Measurements from ENCODE around the gene KCNN4.

Gene KCNN4

DNA sequence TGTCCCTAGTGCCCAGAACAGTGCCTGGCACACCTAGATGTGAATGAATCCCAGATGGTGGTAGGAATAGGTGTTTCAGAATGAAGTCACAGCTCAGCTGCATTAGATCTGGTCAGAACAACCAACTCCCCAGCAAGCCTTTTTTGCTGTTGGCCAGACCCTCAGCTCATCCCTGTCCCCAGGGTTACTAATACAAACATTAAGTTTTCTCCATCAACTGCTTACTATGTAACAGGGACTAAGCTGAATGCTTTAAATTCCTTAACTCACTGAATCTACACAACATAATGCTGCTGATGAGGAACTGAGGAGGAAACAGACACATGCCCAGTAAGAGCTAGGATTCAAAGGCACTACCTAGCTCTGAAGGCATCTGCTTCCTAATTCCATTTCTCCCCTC is 44.8 kb downstream of the KCNN4 start:
- H3K4me3 ChIP-seq (ENCODE audit: low read length): no peak overlapping the region
- no peak for TF ChIP-seq ZNF274 (IDR thresholded peaks at IDR 0.05; ENCODE audit: low read depth, low read length)

- no peak overlapping the region for H3K4me3 ChIP-seq (ENCODE audit: low read length)
Observed at GRCh38 chr19:43735013-43735412, 45.8 kb downstream of the KCNN4 start.

DNA sequence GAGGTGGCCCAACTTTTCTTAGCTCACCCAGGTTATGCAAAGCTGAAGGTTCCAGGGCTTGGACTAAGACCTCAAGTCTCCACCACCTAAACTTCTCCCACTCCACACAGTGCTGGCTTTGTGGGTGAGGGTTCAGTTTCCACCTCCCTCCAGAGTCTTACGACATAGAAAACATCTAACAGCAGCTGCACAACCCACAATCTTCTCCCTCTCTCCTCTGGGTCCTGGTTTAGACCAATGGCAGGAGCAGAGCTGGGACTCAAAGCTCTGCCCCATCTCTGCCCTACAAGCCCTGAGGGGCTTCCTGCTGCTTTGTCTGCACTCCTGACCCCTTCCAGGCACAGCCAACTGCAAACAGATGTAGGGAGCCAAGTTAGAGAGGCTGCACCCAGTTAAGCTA is 48.9 kb downstream of the KCNN4 start:
- no peak for TF ChIP-seq ZNF274 (IDR thresholded peaks at IDR 0.05; ENCODE audit: low read depth, low read length)
- no peak overlapping the region for H3K4me3 ChIP-seq (ENCODE audit: low read length)

More at GRCh38 chr19:43735013-43735412, 45.8 kb downstream of the KCNN4 start:
- no peak for TF ChIP-seq ZNF274 (IDR thresholded peaks at IDR 0.05; ENCODE audit: low read depth, low read length)

DNA sequence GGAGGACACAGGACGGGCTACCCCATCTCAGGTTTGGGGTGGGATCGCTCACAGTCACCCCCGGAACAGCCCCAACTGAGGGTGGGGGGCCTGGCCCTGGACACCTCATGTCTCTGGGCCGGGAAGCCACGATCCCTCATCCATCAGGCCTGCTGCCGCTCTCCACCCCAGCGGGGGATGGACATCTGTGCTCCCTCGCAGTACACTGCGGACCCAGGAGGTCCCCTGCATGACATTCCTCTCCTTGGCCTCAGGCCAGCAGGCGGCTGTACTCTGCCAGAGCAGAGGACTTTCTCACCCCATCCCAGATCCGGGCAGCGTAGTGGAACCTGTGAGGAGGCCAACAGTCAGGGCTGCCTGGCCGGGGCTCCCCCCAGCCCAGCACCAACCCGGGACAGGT is 49.4 kb downstream of the KCNN4 start:
- TF ChIP-seq ZNF274 (IDR thresholded peaks at IDR 0.05; ENCODE audit: low read depth, low read length): no peak
- H3K4me3 ChIP-seq (ENCODE audit: low read length): no peak overlapping the region

DNA sequence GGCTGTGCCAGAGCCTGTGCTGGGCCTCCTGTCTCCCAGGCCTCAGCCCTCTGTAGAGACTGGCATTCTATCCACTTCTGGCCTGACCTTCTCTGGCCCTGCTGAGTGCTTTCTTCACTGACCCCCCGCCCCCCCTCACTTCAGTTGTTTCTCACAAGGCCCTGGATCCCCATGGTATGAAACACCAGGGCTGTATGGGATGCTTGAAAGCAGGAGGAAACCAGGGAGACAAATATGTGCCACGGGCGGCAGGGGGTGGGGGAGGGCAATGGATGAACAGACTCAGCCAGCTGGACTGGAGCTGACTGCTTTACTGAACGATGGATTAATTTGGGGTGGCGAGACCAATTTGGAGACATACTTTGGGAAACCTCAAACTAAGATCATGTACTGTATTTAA is 50.9 kb downstream of the KCNN4 start:
- no peak overlapping the region for H3K4me3 ChIP-seq (ENCODE audit: low read length)
- TF ChIP-seq ZNF274 (IDR thresholded peaks at IDR 0.05; ENCODE audit: low read depth, low read length): no peak

GRCh38 chr19:43727593-43727853 is 53.2 kb downstream of the KCNN4 start:
- H3K4me3 ChIP-seq (ENCODE audit: low read length): no peak overlapping the region
- no peak for TF ChIP-seq ZNF274 (IDR thresholded peaks at IDR 0.05; ENCODE audit: low read depth, low read length)

DNA sequence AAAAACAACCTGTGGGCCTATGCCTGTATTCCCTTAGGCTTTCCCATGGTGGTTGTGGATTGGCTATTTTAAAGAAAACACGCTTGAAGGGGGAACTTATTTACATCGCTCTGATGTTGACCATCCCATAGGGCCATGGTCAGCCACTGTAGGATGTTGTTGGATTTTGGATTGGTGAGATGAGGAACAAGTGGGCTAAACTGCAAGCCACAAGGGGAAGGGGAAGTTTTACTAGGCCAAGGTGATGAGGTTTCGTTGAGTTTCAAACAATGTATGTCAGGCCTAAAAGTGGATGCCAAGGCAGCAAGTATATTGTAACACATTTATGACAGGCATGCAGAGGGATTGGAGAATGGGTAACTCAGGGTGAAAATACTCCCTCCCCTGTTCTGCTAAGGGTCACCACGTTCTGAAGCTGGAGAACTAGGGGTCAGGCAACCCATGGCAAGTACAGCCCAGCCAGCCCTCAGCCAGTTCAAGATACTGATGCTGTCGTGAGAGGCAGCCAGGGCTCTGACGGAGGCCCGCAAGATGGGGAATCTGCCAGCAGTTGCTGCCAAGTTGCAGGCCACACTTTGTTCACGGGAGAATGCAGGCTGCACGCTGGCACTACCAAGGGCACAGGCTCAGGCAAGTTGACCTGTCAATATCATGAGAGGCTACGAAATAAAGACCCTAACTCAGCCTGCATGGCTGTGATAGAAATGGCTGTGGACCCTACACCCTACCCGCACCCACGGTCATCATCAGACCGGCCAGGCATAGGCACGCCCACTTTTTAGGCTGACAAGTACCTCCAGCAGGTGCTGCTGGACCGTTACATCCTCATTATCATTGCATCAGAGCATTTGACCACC is 53.8 kb downstream of the KCNN4 start:
- H3K4me3 ChIP-seq (ENCODE audit: low read length): no peak overlapping the region
- TF ChIP-seq ZNF274 (IDR thresholded peaks at IDR 0.05; ENCODE audit: low read depth, low read length): no peak

DNA sequence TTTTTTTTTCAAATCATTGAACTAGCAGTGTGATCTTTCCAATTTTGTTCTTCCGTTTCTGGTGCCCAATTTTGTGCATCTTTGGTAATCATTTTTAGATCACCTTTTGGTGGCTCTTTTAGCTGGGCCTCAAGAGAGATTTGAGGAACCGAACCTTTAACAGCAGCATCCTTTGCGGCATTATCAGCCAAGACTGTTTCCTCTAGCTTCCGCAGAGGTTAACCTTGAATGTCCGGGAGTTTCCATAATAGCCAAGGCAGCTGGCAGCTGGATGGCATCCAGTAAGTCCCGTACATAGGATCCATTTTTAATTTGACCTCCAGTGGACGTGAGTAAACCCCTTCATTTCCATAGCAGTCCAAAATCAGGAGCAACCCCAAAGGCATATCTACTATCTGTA is 55.3 kb downstream of the KCNN4 start:
- H3K4me3 ChIP-seq (ENCODE audit: low read length): no peak overlapping the region
- no peak for TF ChIP-seq ZNF274 (IDR thresholded peaks at IDR 0.05; ENCODE audit: low read depth, low read length)

GRCh38 chr19:43724896-43725295 is 55.9 kb downstream of the KCNN4 start:
- H3K4me3 ChIP-seq (ENCODE audit: low read length): no peak overlapping the region; the same call in 1 of the 2 replicates
- no peak for TF ChIP-seq ZNF274 (IDR thresholded peaks at IDR 0.05; ENCODE audit: low read depth, low read length)

GRCh38 chr19:43723588-43723987 is 57.2 kb downstream of the KCNN4 start:
- TF ChIP-seq ZNF274 (IDR thresholded peaks at IDR 0.05; ENCODE audit: low read depth, low read length): no peak
- H3K4me3 ChIP-seq (ENCODE audit: low read length): no peak overlapping the region

- H3K4me3 ChIP-seq (ENCODE audit: low read length): no peak overlapping the region
- no peak for TF ChIP-seq ZNF274 (IDR thresholded peaks at IDR 0.05; ENCODE audit: low read depth, low read length)
Observed at GRCh38 chr19:43721469-43722048, 59.2 kb downstream of the KCNN4 start.

DNA sequence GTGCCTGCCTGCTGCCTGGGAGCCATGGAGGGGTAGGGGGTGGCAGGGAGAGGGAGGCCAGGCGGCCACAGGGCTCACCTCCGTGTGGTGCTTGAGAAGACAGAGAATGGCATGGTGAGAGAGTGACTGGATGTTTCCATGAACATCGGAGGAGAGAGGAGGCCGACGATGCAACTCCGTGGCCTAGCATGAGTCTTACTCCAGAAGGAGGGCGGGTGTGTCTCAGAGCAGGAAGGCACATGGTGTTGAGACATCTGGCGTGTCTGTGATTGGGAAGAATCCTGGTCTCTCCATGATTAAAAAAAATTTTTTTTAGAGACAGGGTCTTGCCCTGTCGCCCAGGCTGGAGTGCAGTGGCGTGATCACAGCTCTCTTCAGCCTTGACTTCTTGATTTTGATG is 59.8 kb downstream of the KCNN4 start:
- H3K4me3 ChIP-seq (ENCODE audit: low read length): no peak overlapping the region
- no peak for TF ChIP-seq ZNF274 (IDR thresholded peaks at IDR 0.05; ENCODE audit: low read depth, low read length)

DNA sequence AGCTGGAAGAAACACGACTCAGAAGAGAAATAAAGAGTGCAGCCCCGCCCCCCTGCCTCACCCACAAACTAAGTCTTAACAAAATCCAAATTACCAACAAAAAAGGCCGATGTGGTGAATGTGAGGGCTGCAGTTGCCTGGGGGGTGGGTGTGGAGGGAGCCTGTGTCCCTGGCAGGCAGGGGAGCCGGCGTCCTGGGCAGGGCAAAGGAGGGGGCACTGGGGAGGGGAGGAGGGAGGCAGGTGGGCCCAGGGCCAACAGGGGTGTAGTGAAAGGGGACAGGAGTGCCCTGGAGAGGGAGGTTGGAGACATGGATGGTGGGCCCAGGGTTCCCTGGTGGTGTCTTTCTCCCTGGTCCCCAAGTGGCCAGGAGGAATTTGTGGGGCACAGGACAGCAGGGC is 60.9 kb downstream of the KCNN4 start:
- TF ChIP-seq ZNF274 (IDR thresholded peaks at IDR 0.05; ENCODE audit: low read depth, low read length): no peak
- H3K4me3 ChIP-seq (ENCODE audit: low read length): no peak overlapping the region

DNA sequence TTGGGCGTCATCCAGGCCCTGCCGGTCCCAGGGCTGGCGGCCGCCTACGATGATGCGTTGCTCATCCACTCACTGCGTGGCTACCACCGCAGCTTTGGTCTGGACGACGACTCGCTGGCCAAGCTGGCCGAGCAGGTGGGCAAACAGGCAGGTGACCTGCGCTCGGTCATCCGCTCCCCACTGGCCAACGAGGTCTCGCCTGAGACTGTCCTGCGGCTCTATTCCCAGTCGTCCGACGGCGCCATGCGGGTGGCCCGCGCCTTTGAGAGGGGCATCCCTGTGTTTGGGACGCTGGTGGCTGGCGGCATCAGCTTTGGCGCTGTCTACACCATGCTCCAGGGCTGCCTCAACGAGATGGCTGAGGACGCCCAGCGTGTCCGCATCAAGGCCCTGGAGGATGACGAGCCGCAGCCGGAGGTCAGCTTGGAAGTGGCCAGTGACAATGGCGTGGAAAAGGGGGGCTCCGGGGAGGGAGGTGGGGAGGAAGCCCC is 61.4 kb downstream of the KCNN4 start:
- no peak for TF ChIP-seq ZNF274 (IDR thresholded peaks at IDR 0.05; ENCODE audit: low read depth, low read length)
- H3K4me3 ChIP-seq (ENCODE audit: low read length): no peak overlapping the region

GRCh38 chr19:43718627-43719377 is 62.0 kb downstream of the KCNN4 start:
- no peak overlapping the region for H3K4me3 ChIP-seq (ENCODE audit: low read length)
- TF ChIP-seq ZNF274 (IDR thresholded peaks at IDR 0.05; ENCODE audit: low read depth, low read length): no peak
